BJ (cell line): Measurements from ENCODE around the gene FOSL1. TPM values are rescaled to one million over a fixed set of nuclear protein-coding genes. Genes with fewer than 3 reads are reported as not detected.

ENCODE experiments used
- CTCF ChIA-PET: fragments of 350-600 bp; formaldehyde crosslinking; extraction: SDS; loops from one replicate; lab custom pipeline; 2021; ENCODE audit warnings: antibody characterized with exemption, inconsistent platforms; lab: Yijun Ruan, JAX
- POLR2A ChIA-PET: fragments of 300-600 bp; sonication (Branson Sonifier 250); formaldehyde crosslinking; extraction: SDS; loops from one replicate; lab custom pipeline; 2021; ENCODE audit warnings: antibody characterized with exemption; lab: Charles Lee
- DNase-seq: peaks from one replicate; pipeline ENCODE4 v3.0.0-alpha.2; 2011; ENCODE audit warnings: low read depth
- H3K27me3 ChIP-seq: 2 replicates; pipeline ENCODE4 v1.6.0; 2011; ENCODE audit warnings: low read length; ENCODE audit not compliant: control insufficient read depth, insufficient read depth
- H3K36me3 ChIP-seq: 2 replicates; pipeline ENCODE4 v1.5.1; 2011; ENCODE audit warnings: low read length; ENCODE audit not compliant: control insufficient read depth, insufficient read depth
- H3K4me3 ChIP-seq: 2 replicates; pipeline ENCODE4 v1.5.1; 2011; ENCODE audit warnings: low read depth, mild to moderate bottlenecking, control low read depth, low read length
- CTCF ChIP-seq: IDR thresholded peaks from 2 replicates; pipeline ENCODE4 v1.5.1; 2011; ENCODE audit warnings: low read depth, mild to moderate bottlenecking, control low read depth, inconsistent platforms, low read length, moderate library complexity; ENCODE audit not compliant: insufficient read depth
- polyA plus RNA-seq: library from polyadenylated mRNA; depleted of rRNA; stranded (reverse); fragments of >200 nt; gene quantifications from 2 replicates; pipeline ENCODE4 v1.2.3, GENCODE V29; 2011

The FOSL1 gene
- polyA plus RNA-seq, 1 experiment, result 10.3 TPM

DNA sequence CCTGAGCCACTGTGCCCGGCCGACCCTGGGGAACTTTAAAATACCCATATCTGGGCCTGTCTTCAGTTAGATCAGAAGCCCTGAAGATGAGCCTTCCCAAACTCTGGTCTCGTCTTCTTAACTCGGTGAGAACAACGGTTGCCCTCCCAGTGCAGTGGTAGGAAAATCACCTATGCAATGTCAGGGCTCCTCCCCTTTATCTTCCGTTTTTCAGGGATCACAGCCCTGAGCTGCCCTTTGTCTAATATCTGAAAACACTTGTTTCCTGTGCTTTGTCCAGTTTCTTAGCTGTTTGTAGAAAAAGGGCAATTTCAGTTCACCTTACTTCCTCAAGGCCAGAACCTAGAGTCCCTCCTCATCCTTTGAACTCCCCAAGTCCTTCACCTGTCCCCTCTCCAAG lies 28.5 kb upstream of the FOSL1 start:
- Histone ChIP-seq H3K4me3 (no peak overlapping the region), H3K36me3 (no peaks in the 10 kb centered on the region; the same call in 1 of the 2 replicates), H3K27me3 (no peaks in the 10 kb centered on the region)
- no peak for DNase-seq
- POLR2A ChIA-PET, result no interaction called here
- CTCF ChIA-PET, result no interaction called here
- TF ChIP-seq CTCF, result no peak

DNA sequence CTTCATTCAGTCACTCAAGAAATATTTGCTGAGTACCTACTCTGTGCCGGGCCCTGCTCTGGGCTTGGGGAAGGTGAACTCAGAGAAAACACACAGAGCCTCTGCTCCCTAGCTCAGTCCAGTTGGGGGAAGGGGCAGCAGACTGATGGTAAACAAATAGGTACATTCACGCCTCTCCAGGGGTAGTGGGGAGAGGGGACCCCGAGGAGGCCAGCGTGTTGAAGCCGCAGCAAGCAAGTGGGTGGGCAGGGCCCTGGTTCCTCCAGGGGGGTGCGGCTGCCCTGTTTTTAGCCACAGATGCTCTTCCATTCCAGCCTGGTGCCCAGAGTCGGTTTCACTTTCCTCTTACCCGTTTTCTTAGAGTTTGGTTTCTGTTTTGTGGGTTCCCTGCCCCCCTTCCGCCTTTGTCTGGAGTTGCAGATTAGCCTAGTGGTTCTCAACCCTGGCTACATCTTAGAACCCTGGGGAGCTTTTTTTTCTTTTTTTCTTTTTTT lies 27.8 kb upstream of the FOSL1 start:
- ChIA-PET CTCF (no interaction called here), POLR2A (no interaction called here)
- no peak for DNase-seq
- Histone ChIP-seq H3K4me3 (no peak overlapping the region), H3K27me3 (no peaks in the 10 kb centered on the region), H3K36me3 (peaks cover under 1% of the 10 kb centered on the region; the same call in 1 of the 2 replicates)
- no peak for TF ChIP-seq CTCF

- peaks cover 7% of the 10 kb centered on the region for H3K36me3 ChIP-seq
- no peak for TF ChIP-seq CTCF
- POLR2A ChIA-PET, result no interaction called here
- CTCF ChIA-PET, result no interaction called here
- no peak for DNase-seq
- H3K27me3 ChIP-seq, result no peaks in the 10 kb centered on the region
- H3K4me3 ChIP-seq, result no peak overlapping the region
These were observed 25.2 kb upstream of the FOSL1 start for GRCh38 chr11:65925397-65925796.

DNA sequence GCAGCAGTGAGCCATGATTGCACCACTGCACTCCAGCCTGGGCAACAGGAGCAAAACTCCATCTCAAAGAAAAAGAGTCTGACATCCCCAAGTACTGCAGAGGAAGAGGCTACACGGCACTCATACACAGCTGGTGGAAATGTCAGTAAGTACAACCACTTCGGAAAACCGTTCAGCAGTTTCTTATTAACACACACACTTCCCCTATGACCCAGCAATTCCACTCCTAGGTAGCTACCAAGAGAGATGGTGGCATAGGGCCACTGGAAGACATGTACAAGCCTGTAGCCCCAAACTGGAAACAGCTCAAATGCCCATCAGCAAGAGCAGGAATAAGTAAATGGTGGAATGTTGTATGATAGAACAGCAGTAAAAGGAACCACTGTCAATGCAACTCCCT lies 22.4 kb upstream of the FOSL1 start:
- POLR2A ChIA-PET, result no interaction called here
- CTCF ChIA-PET, result interaction anchor here (1.4 to 1.6 kb wide), 3 partner anchors 34 to 58 kb away, joined by 3 to 8 read pairs (median 5); partner anchors contain the start of gene FIBP

DNA sequence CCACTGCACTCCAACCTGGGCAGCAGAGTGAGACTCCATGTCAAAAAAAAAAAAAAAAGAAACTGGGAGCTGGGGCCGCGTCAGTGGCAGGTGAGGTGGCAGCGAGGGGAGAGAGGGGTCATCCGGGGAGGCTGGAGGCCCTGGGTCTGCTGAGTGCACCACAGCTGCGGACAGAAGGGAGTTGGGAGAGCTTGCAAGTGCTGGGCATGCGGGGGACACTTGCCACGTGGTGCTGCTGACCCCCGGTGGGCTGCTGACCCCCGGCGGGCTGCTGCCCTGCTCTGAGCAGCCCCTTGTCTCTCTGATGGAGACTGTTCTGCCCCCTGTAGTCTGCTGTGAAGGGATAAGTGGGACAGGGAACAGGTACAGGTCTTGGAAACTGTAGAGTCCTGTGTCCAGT lies 21.7 kb upstream of the FOSL1 start:
- Histone ChIP-seq H3K36me3 (peaks cover 10% of the 10 kb centered on the region), H3K4me3 (no peak overlapping the region), H3K27me3 (no peaks in the 10 kb centered on the region)
- DNase-seq, result no peak
- CTCF ChIA-PET, result interaction anchor here (1.6 to 2.3 kb wide), 2 partner anchors 34 to 38 kb away, joined by 7 to 8 read pairs; partner anchors contain the start of gene FIBP
- no peak for TF ChIP-seq CTCF
- POLR2A ChIA-PET, result interaction anchor here (0.7 kb wide), 1 partner anchor 33 kb away, joined by 5 read pairs; no protein-coding TSS in a partner anchor

More for the DNA sequence above, 22.4 kb upstream of the FOSL1 start:
- H3K36me3 ChIP-seq, result peaks cover 8% of the 10 kb centered on the region
- H3K4me3 ChIP-seq, result no peak overlapping the region
- H3K27me3 ChIP-seq, result no peaks in the 10 kb centered on the region
- DNase-seq, result no peak
- TF ChIP-seq CTCF, result no peak
